PC-9 (cell line): ENCODE data around the gene ZNFX1. TPM values are rescaled to one million over a fixed set of nuclear protein-coding genes. Genes with fewer than 3 reads are reported as not detected.
"Not testable (repeated sequence)": the region's sequence is repeated elsewhere in the genome, so short reads cannot be mapped to it uniquely, and the experiment has no call there.

ENCODE experiments used
- BruUV-seq: library from RNA; stranded (reverse); fragments of 400-500 nt; replicated peaks from 2 replicates; lab custom pipeline; 2021; lab: Mats Ljungman, UMichigan
- CTCF ChIA-PET: fragments of 300-600 bp; sonication (Branson Sonifier 250); formaldehyde crosslinking; loops from one replicate; lab custom pipeline; 2022; ENCODE audit warnings: antibody characterized with exemption; lab: Charles Lee
- POLR2A ChIA-PET: fragments of 300-600 bp; sonication (Branson Sonifier 250); formaldehyde crosslinking; loops from one replicate; lab custom pipeline; 2022; ENCODE audit warnings: antibody characterized with exemption; ENCODE audit not compliant: unreplicated experiment; lab: Charles Lee
- DNase-seq, 2 experiments: peaks; one replicate each; pipeline versions ENCODE4 v3.0.0 to v3.0.0-alpha.2; 2015 to 2022; ENCODE audit warnings: mixed read lengths in 1 of 2
- H2AFZ ChIP-seq: fragments of 200-600 bp; sonication (generic); 2 replicates; pipeline ENCODE4 v1.8.1; 2017; ENCODE audit warnings: antibody characterized with exemption
- H3F3A ChIP-seq: fragments of 200-600 bp; sonication (generic); 2 replicates; pipeline ENCODE4 v1.8.1; 2017; ENCODE audit warnings: antibody characterized with exemption, mild to moderate bottlenecking, low read depth; ENCODE audit not compliant: insufficient read depth
- H3K27ac ChIP-seq: fragments of 200-600 bp; sonication (generic); 2 replicates; pipeline ENCODE4 v1.6.1; 2016; ENCODE audit warnings: mixed run types
- H3K27me3 ChIP-seq: fragments of 200-600 bp; sonication (generic); 2 replicates; pipeline ENCODE4 v1.6.1; 2016; ENCODE audit warnings: low read depth, mixed run types; ENCODE audit not compliant: insufficient read depth
- H3K36me3 ChIP-seq: fragments of 200-600 bp; sonication (generic); 2 replicates; pipeline ENCODE4 v1.6.1; 2016; ENCODE audit warnings: low read depth, mixed run types
- H3K4me1 ChIP-seq: fragments of 200-600 bp; sonication (generic); replicated peaks from 2 replicates; pipeline ENCODE4 v1.6.1; 2016; ENCODE audit warnings: mixed run types; ENCODE audit not compliant: insufficient read depth
- H3K4me2 ChIP-seq: fragments of 200-600 bp; sonication (generic); 2 replicates; pipeline ENCODE4 v1.6.1; 2017; ENCODE audit warnings: mixed run types
- H3K4me3 ChIP-seq: fragments of 200-600 bp; sonication (generic); 2 replicates; pipeline ENCODE4 v1.6.1; 2016; ENCODE audit warnings: mixed run types
- H3K79me2 ChIP-seq: fragments of 200-600 bp; sonication (generic); 2 replicates; pipeline ENCODE4 v1.6.1; 2017; ENCODE audit warnings: low read depth, mixed run types
- H3K9me2 ChIP-seq: fragments of 200-600 bp; sonication (generic); 2 replicates; pipeline ENCODE4 v1.8.1; 2017; ENCODE audit warnings: mild to moderate bottlenecking; ENCODE audit not compliant: insufficient read depth
- H3K9me3 ChIP-seq: fragments of 200-600 bp; sonication (generic); 2 replicates; pipeline ENCODE4 v1.8.1; 2016; ENCODE audit warnings: low read depth; ENCODE audit not compliant: insufficient read depth
- H4K20me1 ChIP-seq: fragments of 200-600 bp; sonication (generic); 2 replicates; pipeline ENCODE4 v1.8.1; 2017; ENCODE audit not compliant: insufficient read depth
- CTCF ChIP-seq: fragments of 200-600 bp; sonication (generic); conservative IDR thresholded peaks from 2 replicates; pipeline ENCODE4 v1.6.1; 2017; ENCODE audit warnings: mixed run types, antibody characterized with exemption, mild to moderate bottlenecking, moderate library complexity
- EZH2 ChIP-seq: fragments of 200-600 bp; sonication (generic); IDR thresholded peaks from 2 replicates; pipeline ENCODE4 v1.8.0; 2017; ENCODE audit warnings: antibody characterized with exemption, low read depth
- intact Hi-C: fragments of 100-400 bp; cut with micrococcal nuclease; formaldehyde crosslinking; loops from one replicate; pipeline ENCODE4 v1.10.0; 2022; ENCODE audit not compliant: unreplicated experiment
- total RNA-seq: library from RNA; stranded (reverse); gene quantifications from 2 replicates; pipeline ENCODE4 v1.2.3, GENCODE V29; 2021

The ZNFX1 gene
- total RNA-seq, 1 experiment from 2014 or later = 29.7 TPM

- TF ChIP-seq CTCF (no peak), EZH2 (no peak)
- peaks cover under 1% of the 10 kb centered on the region; the same call in 1 of the 2 replicates for H3F3A ChIP-seq
- intact Hi-C loops = no loop called here
- no peaks in the 10 kb centered on the region for H3K79me2 ChIP-seq
- no peaks in the 10 kb centered on the region for H3K9me2 ChIP-seq
- no peak for DNase-seq
- H3K4me3 ChIP-seq = no peak overlapping the region
- no TSS peak for BruUV-seq
- POLR2A ChIA-PET = interaction anchor here (0.7 kb wide), 1 partner anchor 37 kb away, joined by 4 read pairs; no protein-coding TSS in a partner anchor
- no peak overlapping the region for H3K27ac ChIP-seq
- no peak overlapping the region for H2AFZ ChIP-seq
- H3K27me3 ChIP-seq = peaks cover 2% of the 10 kb centered on the region; the same call in 1 of the 2 replicates
- no peaks in the 10 kb centered on the region; the same call in 1 of the 2 replicates for H3K4me1 ChIP-seq
- no peaks in the 10 kb centered on the region for H3K36me3 ChIP-seq
- H3K4me2 ChIP-seq = no peak overlapping the region
- CTCF ChIA-PET = no interaction called here
- H4K20me1 ChIP-seq = no peaks in the 10 kb centered on the region
- H3K9me3 ChIP-seq = peaks cover 2% of the 10 kb centered on the region; the same call in 1 of the 2 replicates
These were observed 37.7 kb upstream of the ZNFX1 start for GRCh38 chr20:49315580-49315979.

GRCh38 chr20:49314052-49314451, 36.2 kb upstream of the ZNFX1 start:
- H3K9me3 ChIP-seq, H3K36me3 ChIP-seq, H3K9me2 ChIP-seq, H3K4me1 ChIP-seq, H3K4me2 ChIP-seq, H3K79me2 ChIP-seq, BruUV-seq, H3K4me3 ChIP-seq, H2AFZ ChIP-seq, H3F3A ChIP-seq, intact Hi-C loops, H4K20me1 ChIP-seq, H3K27me3 ChIP-seq, DNase-seq, CTCF ChIA-PET, POLR2A ChIA-PET, H3K27ac ChIP-seq: not testable (repeated sequence)

- ChIA-PET CTCF (interaction anchor here (0.6 to 0.7 kb wide), 2 partner anchors 23 to 304 kb away, joined by 3 to 9 read pairs; no protein-coding TSS in a partner anchor), POLR2A (no interaction called here)
- H3F3A ChIP-seq = no peaks in the 10 kb centered on the region
- no peak for DNase-seq
- no peak overlapping the region for H3K27ac ChIP-seq
- no peaks in the 10 kb centered on the region for H4K20me1 ChIP-seq
- H3K4me1 ChIP-seq = no peaks in the 10 kb centered on the region; the same call in 1 of the 2 replicates
- H3K9me3 ChIP-seq = peaks cover 5% of the 10 kb centered on the region; the same call in 1 of the 2 replicates
- no peak for TF ChIP-seq EZH2
- TF ChIP-seq CTCF = no peak
- H2AFZ ChIP-seq = no peak overlapping the region
- BruUV-seq = no TSS peak
- H3K27me3 ChIP-seq = peaks cover 2% of the 10 kb centered on the region; the same call in 1 of the 2 replicates
- no peaks in the 10 kb centered on the region for H3K36me3 ChIP-seq
- intact Hi-C loops = no loop called here
- no peaks in the 10 kb centered on the region for H3K79me2 ChIP-seq
- no peaks in the 10 kb centered on the region for H3K9me2 ChIP-seq
- no peak overlapping the region for H3K4me3 ChIP-seq
- H3K4me2 ChIP-seq = no peak overlapping the region
These were observed 35.4 kb upstream of the ZNFX1 start for GRCh38 chr20:49313283-49313682.
